Measurements from ENCODE around the gene SELENOO. TPM values are rescaled to one million over a fixed set of nuclear protein-coding genes. Genes with fewer than 3 reads are reported as not detected.
"Not testable (repeated sequence)": the region's sequence is repeated elsewhere in the genome, so short reads cannot be mapped to it uniquely, and the experiment has no call there.

The SELENOO gene
- total RNA-seq, 1 donor from 2014 or later: 12.0 TPM

DNA sequence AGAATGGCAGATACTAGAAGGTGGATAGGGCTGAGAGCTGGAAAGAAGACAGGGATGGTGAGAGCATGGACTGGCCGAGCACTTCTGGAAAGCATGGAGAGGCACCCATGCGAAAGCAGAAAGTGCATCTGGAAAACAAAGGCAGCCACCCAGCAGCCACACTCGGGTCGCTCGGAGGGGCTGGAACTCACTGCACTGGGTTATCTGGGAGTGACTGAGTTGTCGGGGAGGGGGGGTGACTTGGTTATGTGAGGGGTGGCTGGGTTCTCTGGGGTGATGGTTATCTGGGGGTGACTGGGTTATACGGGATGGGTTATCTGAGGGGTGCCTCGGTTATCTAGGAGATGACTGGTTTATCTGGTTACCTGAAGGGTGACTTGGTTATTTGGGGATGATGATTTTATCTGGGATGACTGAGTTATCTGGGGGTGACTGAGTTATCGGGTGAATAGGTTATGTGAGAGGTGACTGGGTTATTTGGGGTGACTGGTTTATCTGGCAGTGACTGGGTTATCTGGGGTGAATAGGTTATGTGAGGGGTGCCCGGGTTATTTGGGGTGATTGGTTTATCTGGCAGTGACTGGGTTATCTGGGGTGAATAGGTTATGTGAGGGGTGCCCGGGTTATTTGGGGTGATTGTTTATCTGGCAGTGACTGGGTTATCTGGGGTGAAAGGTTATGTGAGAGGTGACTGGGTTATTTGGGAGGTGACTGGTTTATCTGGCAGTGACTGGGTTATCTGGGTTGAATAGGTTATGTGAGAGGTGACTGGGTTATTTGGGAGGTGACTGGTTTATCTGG lies 32.9 kb upstream of the SELENOO start:
- no peak overlapping the region for H3K4me3 ChIP-seq (ENCODE audit: low read depth, low read length)
- TF ChIP-seq, protein P1, sequence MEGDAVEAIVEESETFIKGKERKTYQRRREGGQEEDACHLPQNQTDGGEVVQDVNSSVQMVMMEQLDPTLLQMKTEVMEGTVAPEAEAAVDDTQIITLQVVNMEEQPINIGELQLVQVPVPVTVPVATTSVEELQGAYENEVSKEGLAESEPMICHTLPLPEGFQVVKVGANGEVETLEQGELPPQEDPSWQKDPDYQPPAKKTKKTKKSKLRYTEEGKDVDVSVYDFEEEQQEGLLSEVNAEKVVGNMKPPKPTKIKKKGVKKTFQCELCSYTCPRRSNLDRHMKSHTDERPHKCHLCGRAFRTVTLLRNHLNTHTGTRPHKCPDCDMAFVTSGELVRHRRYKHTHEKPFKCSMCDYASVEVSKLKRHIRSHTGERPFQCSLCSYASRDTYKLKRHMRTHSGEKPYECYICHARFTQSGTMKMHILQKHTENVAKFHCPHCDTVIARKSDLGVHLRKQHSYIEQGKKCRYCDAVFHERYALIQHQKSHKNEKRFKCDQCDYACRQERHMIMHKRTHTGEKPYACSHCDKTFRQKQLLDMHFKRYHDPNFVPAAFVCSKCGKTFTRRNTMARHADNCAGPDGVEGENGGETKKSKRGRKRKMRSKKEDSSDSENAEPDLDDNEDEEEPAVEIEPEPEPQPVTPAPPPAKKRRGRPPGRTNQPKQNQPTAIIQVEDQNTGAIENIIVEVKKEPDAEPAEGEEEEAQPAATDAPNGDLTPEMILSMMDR (IDR thresholded peaks at IDR 0.05; ENCODE audit: insufficient read depth, low read length, poor library complexity, severe bottlenecking): no peak

GRCh38 chr22:50168490-50169180 lies 32.2 kb upstream of the SELENOO start:
- DNase-seq (ENCODE audit: low read depth); H3K4me3 ChIP-seq (ENCODE audit: low read depth, low read length); H3K36me3 ChIP-seq (ENCODE audit: control insufficient read depth, insufficient read depth, low read length): not testable (repeated sequence)
- peaks cover 32% of the 10 kb centered on the region for H3K27me3 ChIP-seq (ENCODE audit: control insufficient read depth, insufficient read depth, low read length)

More for the DNA sequence above, 32.9 kb upstream of the SELENOO start:
- peaks cover 32% of the 10 kb centered on the region for H3K27me3 ChIP-seq (ENCODE audit: control insufficient read depth, insufficient read depth, low read length)
- H3K36me3 ChIP-seq (ENCODE audit: control insufficient read depth, insufficient read depth, low read length): no peaks in the 10 kb centered on the region
- DNase-seq (ENCODE audit: low read depth): no peak

- no peak for DNase-seq (ENCODE audit: low read depth)
- Histone ChIP-seq H3K36me3 (ENCODE audit: control insufficient read depth, insufficient read depth, low read length) (no peaks in the 10 kb centered on the region), H3K27me3 (ENCODE audit: control insufficient read depth, insufficient read depth, low read length) (peaks cover 32% of the 10 kb centered on the region), H3K4me3 (ENCODE audit: low read depth, low read length) (no peak overlapping the region)
- TF ChIP-seq, protein P1 (IDR thresholded peaks at IDR 0.05; ENCODE audit: insufficient read depth, low read length, poor library complexity, severe bottlenecking): no peak
Measured at GRCh38 chr22:50169181-50169759, 31.5 kb upstream of the SELENOO start.

GRCh38 chr22:50169774-50170341 lies 31.0 kb upstream of the SELENOO start:
- H3K36me3 ChIP-seq (ENCODE audit: control insufficient read depth, insufficient read depth, low read length): no peaks in the 10 kb centered on the region
- TF ChIP-seq, protein P1 (IDR thresholded peaks at IDR 0.05; ENCODE audit: insufficient read depth, low read length, poor library complexity, severe bottlenecking): no peak
- peak overlapping the region; percentile 27 for H3K4me3 ChIP-seq (ENCODE audit: low read depth, low read length)
- no peak for DNase-seq (ENCODE audit: low read depth)
- H3K27me3 ChIP-seq (ENCODE audit: control insufficient read depth, insufficient read depth, low read length): peaks cover 32% of the 10 kb centered on the region

- no peak for DNase-seq (ENCODE audit: low read depth)
- H3K27me3 ChIP-seq (ENCODE audit: control insufficient read depth, insufficient read depth, low read length): peaks cover 32% of the 10 kb centered on the region
Measured at GRCh38 chr22:50170453-50171318, 30.1 kb upstream of the SELENOO start, which contains the start of gene PANX2. PANX2 (plus strand) TSS chr22:50170731; CDS start chr22:50170731, 0 bp downstream.

More at GRCh38 chr22:50170453-50171318, 30.1 kb upstream of the SELENOO start, which contains the start of gene PANX2:
- Histone ChIP-seq H3K4me3 (ENCODE audit: low read depth, low read length) (peak within 1 kb of the TSS; percentile 27), H3K36me3 (ENCODE audit: control insufficient read depth, insufficient read depth, low read length) (no peaks in the 10 kb centered on the region)
- TF ChIP-seq, protein P1 (IDR thresholded peaks at IDR 0.05; ENCODE audit: insufficient read depth, low read length, poor library complexity, severe bottlenecking): no peak
